ENCODE data around the gene GLT8D2. TPM values are rescaled to one million over a fixed set of nuclear protein-coding genes. Genes with fewer than 3 reads are reported as not detected.

GLT8D2 gene
- total RNA-seq, 2 donors from 2014 or later = 30.4 to 45.2 TPM

DNA sequence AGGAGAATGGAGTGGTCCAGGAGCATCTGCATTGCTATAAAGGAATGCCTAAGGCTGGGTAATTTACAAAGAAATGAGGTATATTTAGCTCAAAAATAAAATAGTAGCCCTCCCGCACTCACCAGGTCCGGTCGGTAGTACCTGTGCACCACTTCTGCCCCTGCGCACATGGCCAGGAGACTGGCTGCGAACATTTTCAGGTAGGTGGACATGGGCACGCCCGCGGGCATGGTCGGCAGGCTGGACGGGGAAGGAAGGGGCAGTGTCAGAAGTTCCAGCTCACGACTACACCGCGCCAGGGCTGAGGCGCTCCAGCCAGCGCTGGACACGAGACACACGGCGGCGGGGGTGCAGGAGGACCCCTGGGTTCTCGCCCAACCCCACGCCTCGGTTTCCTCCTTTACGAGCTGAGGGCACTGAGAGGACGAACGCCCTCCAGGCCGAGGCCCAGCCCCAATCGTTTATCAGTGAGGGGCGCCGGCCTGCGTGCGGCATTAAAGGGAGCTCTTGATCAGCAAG lies 93.4 kb downstream of the GLT8D2 start:
- peak overlapping the region; percentile 84 for H3K4me3 ChIP-seq
- no peaks in the 10 kb centered on the region for H3K9me3 ChIP-seq
- peaks cover 18% of the 10 kb centered on the region for H3K36me3 ChIP-seq
- ATAC-seq (ENCODE audit: insufficient number of reproducible peaks, low FRiP score, low read depth) (peak; percentile 16), DNase-seq (ENCODE audit: low spot score) (no peak)
- peak overlapping the region; percentile 91 to 97 for H3K27ac ChIP-seq
- TF ChIP-seq, protein P1, sequence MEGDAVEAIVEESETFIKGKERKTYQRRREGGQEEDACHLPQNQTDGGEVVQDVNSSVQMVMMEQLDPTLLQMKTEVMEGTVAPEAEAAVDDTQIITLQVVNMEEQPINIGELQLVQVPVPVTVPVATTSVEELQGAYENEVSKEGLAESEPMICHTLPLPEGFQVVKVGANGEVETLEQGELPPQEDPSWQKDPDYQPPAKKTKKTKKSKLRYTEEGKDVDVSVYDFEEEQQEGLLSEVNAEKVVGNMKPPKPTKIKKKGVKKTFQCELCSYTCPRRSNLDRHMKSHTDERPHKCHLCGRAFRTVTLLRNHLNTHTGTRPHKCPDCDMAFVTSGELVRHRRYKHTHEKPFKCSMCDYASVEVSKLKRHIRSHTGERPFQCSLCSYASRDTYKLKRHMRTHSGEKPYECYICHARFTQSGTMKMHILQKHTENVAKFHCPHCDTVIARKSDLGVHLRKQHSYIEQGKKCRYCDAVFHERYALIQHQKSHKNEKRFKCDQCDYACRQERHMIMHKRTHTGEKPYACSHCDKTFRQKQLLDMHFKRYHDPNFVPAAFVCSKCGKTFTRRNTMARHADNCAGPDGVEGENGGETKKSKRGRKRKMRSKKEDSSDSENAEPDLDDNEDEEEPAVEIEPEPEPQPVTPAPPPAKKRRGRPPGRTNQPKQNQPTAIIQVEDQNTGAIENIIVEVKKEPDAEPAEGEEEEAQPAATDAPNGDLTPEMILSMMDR (IDR thresholded peaks at IDR 0.05) = no peak
- no peaks in the 10 kb centered on the region for H3K27me3 ChIP-seq (replicated peaks; ENCODE audit: insufficient read depth)
- peaks cover 9 to 16% of the 10 kb centered on the region in 2 donors for H3K4me1 ChIP-seq (ENCODE audit: control insufficient read depth in 1 of 2, low read depth in 2 of 2)

DNA sequence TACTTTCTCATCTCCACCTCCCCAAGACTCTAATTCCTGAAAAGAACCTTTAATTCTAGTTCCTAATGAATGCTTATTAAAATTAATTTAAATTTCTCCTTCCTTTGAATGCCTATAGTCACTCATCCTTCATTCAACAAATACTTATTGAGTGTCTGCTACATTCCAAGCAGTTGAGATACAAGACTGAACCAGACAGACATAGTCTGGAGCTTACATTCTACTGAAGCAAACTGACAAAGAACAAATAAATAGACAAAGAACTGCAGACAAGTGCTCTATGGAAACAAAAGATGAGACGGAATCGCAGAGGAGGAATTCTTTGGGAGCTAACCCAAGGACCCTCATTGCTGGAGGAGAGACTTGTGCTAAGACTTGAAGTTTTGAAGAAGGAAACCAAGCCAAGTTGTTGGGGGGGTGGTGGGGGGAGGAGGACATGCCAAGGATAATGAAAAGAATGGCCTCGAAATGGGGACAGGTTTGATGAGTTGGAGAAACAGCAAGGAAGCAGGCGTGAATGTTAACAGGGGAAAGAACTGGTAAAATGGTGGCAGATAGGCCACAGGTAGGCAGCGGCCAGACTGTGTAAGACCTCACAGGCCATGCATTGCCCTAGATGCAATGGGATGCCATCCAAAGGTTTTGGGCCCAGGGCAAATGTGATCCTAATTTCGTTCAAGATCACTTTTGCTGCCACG lies 94.0 kb downstream of the GLT8D2 start:
- H3K4me3 ChIP-seq = peak overlapping the region; percentile 84
- H3K27me3 ChIP-seq (replicated peaks; ENCODE audit: insufficient read depth) = no peaks in the 10 kb centered on the region
- H3K4me1 ChIP-seq (ENCODE audit: control insufficient read depth in 1 of 2, low read depth in 2 of 2) = peaks cover 9 to 16% of the 10 kb centered on the region in 2 donors
- TF ChIP-seq, protein P1 (IDR thresholded peaks at IDR 0.05) = no peak
- peak overlapping the region; percentile 91 to 97 for H3K27ac ChIP-seq
- DNase-seq (ENCODE audit: low spot score) (no peak), ATAC-seq (ENCODE audit: insufficient number of reproducible peaks, low FRiP score, low read depth) (no peak)
- H3K9me3 ChIP-seq = no peaks in the 10 kb centered on the region
- peaks cover 19% of the 10 kb centered on the region for H3K36me3 ChIP-seq

DNA sequence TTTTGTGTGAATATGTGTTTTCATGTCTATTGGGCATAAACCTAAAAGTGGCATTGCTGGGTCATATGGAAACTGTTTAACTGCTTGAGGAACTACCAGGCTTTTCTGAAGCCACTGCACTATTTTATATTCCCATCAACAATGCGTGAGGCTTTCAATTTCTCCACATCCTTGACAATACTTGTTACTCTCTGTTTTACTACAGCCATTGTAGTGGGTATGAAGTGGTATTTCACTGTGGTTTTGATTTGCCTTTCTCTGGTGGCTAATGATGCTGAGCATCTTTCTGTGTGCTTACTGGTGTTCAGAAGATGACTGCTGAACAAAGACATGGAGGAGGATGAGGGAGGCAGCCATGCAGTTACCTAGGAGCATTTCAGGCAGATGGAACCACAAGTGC lies 97.5 kb downstream of the GLT8D2 start:
- peaks cover 40% of the 10 kb centered on the region for H3K36me3 ChIP-seq
- no peaks in the 10 kb centered on the region for H3K27me3 ChIP-seq (replicated peaks; ENCODE audit: insufficient read depth)
- no peak overlapping the region for H3K27ac ChIP-seq
- no peak for DNase-seq (ENCODE audit: low spot score)
- no peak for ATAC-seq (ENCODE audit: insufficient number of reproducible peaks, low FRiP score, low read depth)
- TF ChIP-seq, protein P1 (IDR thresholded peaks at IDR 0.05) = no peak
- H3K9me3 ChIP-seq = no peaks in the 10 kb centered on the region
- no peak overlapping the region for H3K4me3 ChIP-seq
- peaks cover 9 to 16% of the 10 kb centered on the region in 2 donors for H3K4me1 ChIP-seq (ENCODE audit: control insufficient read depth in 1 of 2, low read depth in 2 of 2)

DNA sequence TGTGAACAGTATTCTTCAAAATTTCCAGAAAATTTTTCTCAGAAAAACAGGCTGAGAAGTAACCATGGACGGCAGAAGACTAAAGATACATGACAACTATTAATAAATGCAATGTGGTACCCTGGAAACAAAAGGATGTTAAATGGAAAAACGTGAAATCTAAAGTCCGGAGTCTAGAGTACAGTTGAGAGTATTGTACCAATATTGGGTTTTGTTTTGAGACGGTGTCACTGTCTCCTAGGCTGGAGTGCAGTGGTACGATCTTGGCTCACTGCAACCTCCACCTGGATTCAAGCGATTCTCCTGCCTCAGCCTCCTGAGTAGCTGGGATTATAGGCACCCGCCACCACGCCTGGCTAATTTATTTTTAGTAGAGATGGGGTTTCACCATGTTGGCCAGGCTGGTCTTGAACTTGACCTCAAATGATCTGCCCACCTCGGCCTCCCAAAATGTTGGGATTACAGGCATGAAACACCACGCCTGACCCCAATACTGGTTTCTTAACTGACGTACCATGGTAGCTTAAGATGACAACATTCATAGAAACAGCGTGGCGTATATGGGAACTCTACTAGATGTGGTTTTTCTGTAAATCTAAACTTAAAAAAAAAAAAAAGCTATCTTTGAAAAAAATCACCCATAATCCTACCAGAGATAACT lies 101.1 kb downstream of the GLT8D2 start:
- Histone ChIP-seq H3K9me3 (no peaks in the 10 kb centered on the region), H3K27ac (no peak overlapping the region), H3K27me3 (replicated peaks; ENCODE audit: insufficient read depth) (no peaks in the 10 kb centered on the region), H3K4me1 (ENCODE audit: control insufficient read depth in 1 of 2, low read depth in 2 of 2) (no peaks in the 10 kb centered on the region), H3K36me3 (peaks cover 71% of the 10 kb centered on the region), H3K4me3 (no peak overlapping the region)
- DNase-seq (ENCODE audit: low spot score) = no peak
- ATAC-seq (ENCODE audit: insufficient number of reproducible peaks, low FRiP score, low read depth) = no peak
- TF ChIP-seq, protein P1 (IDR thresholded peaks at IDR 0.05) = no peak

DNA sequence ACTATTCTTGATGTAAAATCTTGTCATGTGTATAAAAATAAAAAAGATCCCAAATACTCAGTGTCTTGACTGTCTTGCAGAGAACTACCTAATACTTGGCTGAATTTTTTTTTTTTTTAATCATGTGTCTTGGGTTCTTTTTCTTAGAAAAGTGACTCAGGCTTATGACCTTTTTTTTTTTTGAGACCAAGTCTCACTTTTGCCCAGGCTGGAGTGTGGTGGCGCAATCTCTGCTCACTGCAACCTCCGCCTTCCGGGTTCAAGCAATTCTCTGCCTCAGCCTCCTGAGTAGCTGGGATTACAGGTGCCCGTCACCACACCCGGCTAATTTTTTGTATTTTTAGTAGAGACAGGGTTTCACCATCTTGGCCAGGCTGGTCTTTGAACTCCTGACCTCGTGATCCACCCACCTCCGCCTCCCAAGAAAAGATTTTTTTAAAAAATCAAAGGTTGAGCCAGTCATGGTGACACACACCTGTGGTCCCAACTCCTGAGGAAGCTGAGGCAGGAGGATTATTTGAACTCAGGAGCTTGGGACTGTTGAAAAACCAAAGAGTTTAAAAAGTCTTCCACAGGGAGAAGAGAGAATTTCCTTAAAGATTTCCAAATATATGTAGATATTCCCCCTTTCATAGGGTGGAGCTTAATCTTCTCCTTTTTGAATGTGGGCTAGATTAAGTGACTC lies 102.0 kb downstream of the GLT8D2 start:
- TF ChIP-seq, protein P1 (IDR thresholded peaks at IDR 0.05) = no peak
- Histone ChIP-seq H3K9me3 (no peaks in the 10 kb centered on the region), H3K4me3 (no peak overlapping the region), H3K36me3 (peaks cover 68% of the 10 kb centered on the region), H3K27me3 (replicated peaks; ENCODE audit: insufficient read depth) (no peaks in the 10 kb centered on the region), H3K4me1 (ENCODE audit: control insufficient read depth in 1 of 2, low read depth in 2 of 2) (no peaks in the 10 kb centered on the region), H3K27ac (no peak overlapping the region)
- DNase-seq (ENCODE audit: low spot score) = no peak
- no peak for ATAC-seq (ENCODE audit: insufficient number of reproducible peaks, low FRiP score, low read depth)
